GM12878 (cell line): ENCODE data around the gene FOXG1. TPM values are rescaled to one million over a fixed set of nuclear protein-coding genes. Genes with fewer than 3 reads are reported as not detected.
A peak's percentile ranks its signal among the peaks of the same experiment; 100 is the strongest.

Source experiments
- ATAC-seq: fragments of 200-7000 bp; cut with Tn5 transposase; 3 replicates; pipeline ENCODE4 v1.9.1; 2020; ENCODE audit warnings: mild to moderate bottlenecking, moderate library complexity
- BruUV-seq: library from RNA; stranded (reverse); fragments of 400-500 nt; replicated peaks from 2 replicates; lab custom pipeline; 2021; lab: Mats Ljungman, UMichigan
- CTCF ChIA-PET: fragments of 300-600 bp; sonication (Branson Sonifier 250); formaldehyde crosslinking; extraction: SDS; loops from one replicate; lab custom pipeline; 2021; ENCODE audit warnings: inconsistent platforms; lab: Yijun Ruan, JAX
- POLR2A ChIA-PET: fragments of 350-600 bp; formaldehyde crosslinking; extraction: SDS; loops from one replicate; lab custom pipeline; 2021; ENCODE audit warnings: inconsistent platforms; lab: Charles Lee
- RAD21 ChIA-PET: fragments of 300-600 bp; sonication (Branson Sonifier 250); formaldehyde crosslinking; loops from one replicate; lab custom pipeline; 2023; ENCODE audit warnings: antibody characterized with exemption; ENCODE audit not compliant: unreplicated experiment; lab: Charles Lee
- SMC1A ChIA-PET: fragments of 300-600 bp; sonication (Branson Sonifier 250); formaldehyde crosslinking; loops from one replicate; lab custom pipeline; 2023; ENCODE audit not compliant: unreplicated experiment, uncharacterized antibody; lab: Charles Lee
- DNase-seq: peaks from one replicate; pipeline ENCODE4 v3.0.0-alpha.2; 2011; ENCODE audit warnings: low read depth, low spot score
- FAIRE-seq: peaks from 3 replicates; lab custom pipeline; 2011; peaks lifted over from hg19 to GRCh38; lab: Jason Lieb, UNC
- H2AFZ ChIP-seq: 2 replicates; pipeline ENCODE4 v1.6.0; 2011; ENCODE audit warnings: low read depth, low read length, control low read depth; ENCODE audit not compliant: control insufficient read depth
- H3K27ac ChIP-seq: 2 replicates; pipeline ENCODE4 v1.5.1; 2011; ENCODE audit warnings: control low read depth; ENCODE audit not compliant: control insufficient read depth, insufficient read depth
- H3K27me3 ChIP-seq, 2 experiments: replicated peaks in 1 of 2; 2 replicates each; pipeline versions ENCODE4 v1.6.0 to v1.6.1; 2011; ENCODE audit warnings: low read length in 1 of 2; ENCODE audit not compliant: control insufficient read depth in 2 of 2, insufficient read depth in 2 of 2
- H3K36me3 ChIP-seq, 2 experiments: 2 replicates each; pipeline ENCODE4 v1.5.1; 2011; ENCODE audit warnings: low read length in 1 of 2; ENCODE audit not compliant: control insufficient read depth in 2 of 2, insufficient read depth in 2 of 2
- H3K4me1 ChIP-seq: 2 replicates; pipeline ENCODE4 v1.6.1; 2011; ENCODE audit warnings: mild to moderate bottlenecking, low read length, moderate library complexity, mixed read lengths; ENCODE audit not compliant: control insufficient read depth, insufficient read depth
- H3K4me2 ChIP-seq: 2 replicates; pipeline ENCODE4 v1.6.0; 2011; ENCODE audit warnings: control low read depth; ENCODE audit not compliant: control insufficient read depth, insufficient read depth
- H3K4me3 ChIP-seq: fragments of 200-600 bp; sonication (generic); 2 replicates; pipeline ENCODE4 v1.5.1; 2016
- H3K79me2 ChIP-seq: 2 replicates; pipeline ENCODE4 v1.6.0; 2011; ENCODE audit warnings: low read length; ENCODE audit not compliant: control insufficient read depth, insufficient read depth
- H3K9ac ChIP-seq: 2 replicates; pipeline ENCODE4 v1.8.0; 2011; ENCODE audit warnings: low read length, control low read depth, mixed read lengths; ENCODE audit not compliant: control insufficient read depth, insufficient read depth
- H3K9me3 ChIP-seq: replicated peaks from 3 replicates; pipeline ENCODE4 v1.5.1; 2011; ENCODE audit warnings: mild to moderate bottlenecking, low read length; ENCODE audit not compliant: control insufficient read depth, insufficient read depth
- H4K20me1 ChIP-seq: 2 replicates; pipeline ENCODE4 v1.6.0; 2011; ENCODE audit not compliant: control insufficient read depth, insufficient read depth
- CTCF ChIP-seq, 3 experiments: IDR thresholded peaks in 2 of 3; conservative IDR thresholded peaks in 1 of 3; 2 replicates each; pipeline ENCODE4 v1.5.1; 2011; ENCODE audit warnings: low read depth in 3 of 3, low read length in 3 of 3, mild to moderate bottlenecking in 3 of 3, control low read depth in 2 of 3, moderate library complexity in 2 of 3, inconsistent platforms in 1 of 3, mixed read lengths in 1 of 3; ENCODE audit not compliant: control insufficient read depth in 2 of 3, insufficient read depth in 1 of 3; ENCODE audit errors: extremely low read depth in 1 of 3
- MAX ChIP-seq: IDR thresholded peaks from 2 replicates; pipeline ENCODE4 v1.6.1; 2012; ENCODE audit warnings: low read depth, low read length, improper control_type of control experiment
- NRF1 ChIP-seq: conservative IDR thresholded peaks from 2 replicates; pipeline ENCODE4 v1.6.1; 2011; ENCODE audit warnings: mild to moderate bottlenecking, low read depth, low read length, improper control_type of control experiment
- POU2F2 ChIP-seq: IDR thresholded peaks from 3 replicates; pipeline ENCODE4 v1.6.1; 2011; ENCODE audit warnings: low read depth, mild to moderate bottlenecking, low read length, borderline replicate concordance
- RAD21 ChIP-seq: IDR thresholded peaks from 2 replicates; pipeline ENCODE4 v1.6.1; 2011; ENCODE audit warnings: mild to moderate bottlenecking, low read depth, low read length, moderate library complexity; ENCODE audit not compliant: insufficient read depth
- RBBP5 ChIP-seq: fragments of 200-600 bp; sonication (generic); conservative IDR thresholded peaks from 2 replicates; pipeline ENCODE4 v1.6.1; 2016
- RELA ChIP-seq: fragments of 450-650 bp; IDR thresholded peaks from 2 replicates; pipeline ENCODE4 v1.8.0; 2014; ENCODE audit warnings: borderline replicate concordance; ENCODE audit not compliant: partially characterized antibody
- SMC3 ChIP-seq: IDR thresholded peaks from 2 replicates; pipeline ENCODE4 v1.6.1; 2011; ENCODE audit warnings: low read length, improper control_type of control experiment, borderline replicate concordance
- SREBF1 ChIP-seq: IDR thresholded peaks from 2 replicates; pipeline ENCODE4 v1.6.1; 2012; ENCODE audit warnings: mild to moderate bottlenecking, low read length
- WGBS: methylation state at CpG from one replicate; pipeline ENCODE4 v1.1.6; 2016; ENCODE audit warnings: low lambda C conversion rate; ENCODE audit not compliant: insufficient replicate concordance, insufficient coverage; ENCODE audit errors: missing lambda C conversion rate; 5-methylcytosine and 5-hydroxymethylcytosine counted together
- in situ Hi-C: fragments of 300-500 bp; cut with MboI; formaldehyde crosslinking; loops from 9 replicates; pipeline ENCODE4 v1.14.3; 2018; ENCODE audit warnings: mixed read lengths
- intact Hi-C: fragments of 100-400 bp; cut with micrococcal nuclease; formaldehyde crosslinking; loops from one replicate; pipeline ENCODE4 v1.14.2; 2022; ENCODE audit not compliant: unreplicated experiment
- polyA plus RNA-seq, 11 experiments: library from polyadenylated mRNA; depleted of rRNA in 4 of 11; unstranded in 6 of 11; stranded (reverse) in 5 of 11; fragments of >200 nt; fragmentation: Nextera tagmentation in 4 of 11; fragmentation: Illumina TruSeq in 1 of 11; extraction: Ambion mirVana in 4 of 11; extraction: Trizol in 1 of 11; gene quantifications; 1 replicate in 1 of 11; 2 replicates in 10 of 11; pipeline versions ENCODE4 v1.2.1 to v1.2.3, GENCODE V29; 2011 to 2016; ENCODE audit warnings: inconsistent platforms in 2 of 11, missing spikeins in 2 of 11, low read depth in 1 of 11
- total RNA-seq, 4 experiments: library from RNA; depleted of rRNA in 3 of 4; stranded (reverse); fragments of >200 nt in 3 of 4; fragmentation: Illumina TruSeq in 1 of 4; extraction: Trizol in 1 of 4; gene quantifications; 2 replicates each; pipeline versions ENCODE4 v1.2.1 to v1.2.3, GENCODE V29; 2013 to 2021
- TF ChIP-seq, protein P1 (sequence below): fragments of 450-650 bp; IDR thresholded peaks from 2 replicates; pipeline ENCODE4 v1.6.1; 2017; ENCODE audit warnings: mild to moderate bottlenecking, moderate library complexity

Gene FOXG1
- total and polyA plus RNA-seq, 10 of the 15 experiments (the other 5 are each of a cell fraction or from before 2014, with no cell fraction given): 0.04 to 0.44 (median 0.06) TPM; not detected in 1

DNA sequence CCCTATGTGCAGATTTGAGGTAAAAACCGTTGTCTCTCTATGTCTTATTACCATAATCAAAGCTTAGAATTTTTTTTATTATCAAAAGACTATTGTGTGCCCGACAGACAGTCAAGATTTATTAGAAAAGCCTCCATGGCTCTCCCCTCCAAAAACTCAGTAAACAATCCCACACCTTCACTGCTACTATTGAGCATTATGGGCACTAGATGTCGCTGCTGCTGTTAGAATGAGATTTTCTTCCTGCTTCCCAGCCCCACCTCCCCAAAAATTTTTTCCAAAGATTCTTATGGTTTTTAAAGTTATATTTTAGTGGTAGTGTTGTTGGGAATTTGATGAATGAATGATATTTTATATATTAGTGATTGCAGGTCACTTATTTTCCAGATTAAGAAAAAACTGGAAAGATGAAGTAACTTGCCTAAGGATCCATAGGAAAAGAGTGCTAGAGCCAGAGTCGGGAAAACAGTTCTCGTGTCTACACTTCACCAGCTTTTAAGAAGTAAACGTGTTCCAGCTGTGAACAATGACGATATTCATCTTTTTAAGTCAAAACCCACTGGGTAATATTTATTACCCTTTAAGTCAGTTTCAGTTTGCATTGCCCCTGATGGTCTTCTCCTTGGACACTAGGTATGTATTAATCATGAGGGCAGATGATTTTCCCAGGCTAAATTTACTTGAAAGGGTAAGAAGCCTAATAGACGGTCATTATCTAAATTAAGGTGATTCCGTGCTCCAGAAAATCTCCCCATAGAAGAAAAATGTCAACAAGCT lies 12.2 kb upstream of the FOXG1 start:
- no TSS peak for BruUV-seq
- H3K36me3 ChIP-seq: no peaks in the 10 kb centered on the region
- no peak overlapping the region for H3K4me3 ChIP-seq
- H2AFZ ChIP-seq: no peak overlapping the region
- WGBS: 1% methylated on average over 9 of the region's 9 CpGs
- ChIA-PET SMC1A (interaction anchor here (1.4 kb wide), 1 partner anchor 23 kb away, joined by 3 read pairs; no protein-coding TSS in a partner anchor), POLR2A (no interaction called here), RAD21 (no interaction called here), CTCF (interaction anchor here (0.7 to 2.5 kb wide), 11 partner anchors 10 to 1689 kb away, joined by 3 to 7 read pairs (median 4); no protein-coding TSS in a partner anchor)
- H3K9me3 ChIP-seq: no peaks in the 10 kb centered on the region
- peak; percentile 3 for DNase-seq
- no peak overlapping the region for H3K9ac ChIP-seq
- H3K27ac ChIP-seq: no peak overlapping the region
- H3K79me2 ChIP-seq: no peaks in the 10 kb centered on the region
- no peaks in the 10 kb centered on the region for H4K20me1 ChIP-seq
- H3K4me1 ChIP-seq: no peaks in the 10 kb centered on the region
- intact Hi-C loops: loop anchor here (1.0 to 10.0 kb wide), 7 partner anchors 263 to 1768 kb away; no protein-coding TSS in a partner anchor
- peak; percentile 74 for ATAC-seq
- no peak overlapping the region for H3K4me2 ChIP-seq
- H3K27me3 ChIP-seq: peaks cover 0 to 9% of the 10 kb centered on the region in 2 experiments; a peak in 2 of 4 replicates
- TF ChIP-seq SREBF1 (no peak), CTCF (IDR thresholded peaks at IDR 0.05 in 2 of 3, conservative IDR thresholded peaks at IDR 0.05 in 1 of 3; ENCODE audit: control insufficient read depth in 2 of 3, extremely low read depth in 1 of 3, insufficient read depth in 1 of 3, low read depth in 3 of 3, low read length in 3 of 3) (peak; percentile 58 to 72 (median 61)), SMC3 (peak; percentile 78; the same call in 1 of the 2 replicates), RELA (no peak), MAX (no peak), POU2F2 (no peak), NRF1 (no peak), RAD21 (peak; percentile 84), RBBP5 (no peak)
- TF ChIP-seq, protein P1, sequence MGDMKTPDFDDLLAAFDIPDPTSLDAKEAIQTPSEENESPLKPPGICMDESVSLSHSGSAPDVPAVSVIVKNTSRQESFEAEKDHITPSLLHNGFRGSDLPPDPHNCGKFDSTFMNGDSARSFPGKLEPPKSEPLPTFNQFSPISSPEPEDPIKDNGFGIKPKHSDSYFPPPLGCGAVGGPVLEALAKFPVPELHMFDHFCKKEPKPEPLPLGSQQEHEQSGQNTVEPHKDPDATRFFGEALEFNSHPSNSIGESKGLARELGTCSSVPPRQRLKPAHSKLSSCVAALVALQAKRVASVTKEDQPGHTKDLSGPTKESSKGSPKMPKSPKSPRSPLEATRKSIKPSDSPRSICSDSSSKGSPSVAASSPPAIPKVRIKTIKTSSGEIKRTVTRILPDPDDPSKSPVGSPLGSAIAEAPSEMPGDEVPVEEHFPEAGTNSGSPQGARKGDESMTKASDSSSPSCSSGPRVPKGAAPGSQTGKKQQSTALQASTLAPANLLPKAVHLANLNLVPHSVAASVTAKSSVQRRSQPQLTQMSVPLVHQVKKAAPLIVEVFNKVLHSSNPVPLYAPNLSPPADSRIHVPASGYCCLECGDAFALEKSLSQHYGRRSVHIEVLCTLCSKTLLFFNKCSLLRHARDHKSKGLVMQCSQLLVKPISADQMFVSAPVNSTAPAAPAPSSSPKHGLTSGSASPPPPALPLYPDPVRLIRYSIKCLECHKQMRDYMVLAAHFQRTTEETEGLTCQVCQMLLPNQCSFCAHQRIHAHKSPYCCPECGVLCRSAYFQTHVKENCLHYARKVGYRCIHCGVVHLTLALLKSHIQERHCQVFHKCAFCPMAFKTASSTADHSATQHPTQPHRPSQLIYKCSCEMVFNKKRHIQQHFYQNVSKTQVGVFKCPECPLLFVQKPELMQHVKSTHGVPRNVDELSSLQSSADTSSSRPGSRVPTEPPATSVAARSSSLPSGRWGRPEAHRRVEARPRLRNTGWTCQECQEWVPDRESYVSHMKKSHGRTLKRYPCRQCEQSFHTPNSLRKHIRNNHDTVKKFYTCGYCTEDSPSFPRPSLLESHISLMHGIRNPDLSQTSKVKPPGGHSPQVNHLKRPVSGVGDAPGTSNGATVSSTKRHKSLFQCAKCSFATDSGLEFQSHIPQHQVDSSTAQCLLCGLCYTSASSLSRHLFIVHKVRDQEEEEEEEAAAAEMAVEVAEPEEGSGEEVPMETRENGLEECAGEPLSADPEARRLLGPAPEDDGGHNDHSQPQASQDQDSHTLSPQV: 0 out of 2 replicates have a peak, but pooled peaks have one; percentile 36
- in situ Hi-C loops: loop anchor here (25.0 kb wide), 2 partner anchors 458 to 1683 kb away; no protein-coding TSS in a partner anchor
- peak; percentile 68 for FAIRE-seq
